HepG2 (cell line): ENCODE data around the gene GGA3. TPM values are rescaled to one million over a fixed set of nuclear protein-coding genes. Genes with fewer than 3 reads are reported as not detected.

Experiments used
- CC2D1A ChIP-seq: sonication (generic); formaldehyde crosslinking; IDR thresholded peaks from 2 replicates; pipeline ENCODE4 v1.8.1; 2023; ENCODE audit warnings: mild to moderate bottlenecking, missing genetic modification reagents
- CEBPG ChIP-seq: IDR thresholded peaks from 2 replicates; pipeline ENCODE4 v1.6.1; 2016
- FOXC1 ChIP-seq: sonication (generic); formaldehyde crosslinking; IDR thresholded peaks from 2 replicates; pipeline ENCODE4 v1.8.0; 2022; ENCODE audit warnings: mild to moderate bottlenecking, missing genetic modification reagents, borderline replicate concordance
- FOXO1 ChIP-seq: sonication (generic); formaldehyde crosslinking; IDR thresholded peaks from 2 replicates; pipeline ENCODE4 v1.4.0; 2020; ENCODE audit warnings: missing genetic modification reagents
- FOXP4 ChIP-seq: sonication (generic); formaldehyde crosslinking; IDR thresholded peaks from 2 replicates; pipeline ENCODE4 v1.4.0; 2020; ENCODE audit warnings: missing genetic modification reagents
- NCOA2 ChIP-seq: sonication (generic); formaldehyde crosslinking; IDR thresholded peaks from 2 replicates; pipeline ENCODE4 v1.8.0; 2022; ENCODE audit warnings: inconsistent platforms
- NCOA5 ChIP-seq: sonication (generic); formaldehyde crosslinking; IDR thresholded peaks from 2 replicates; pipeline ENCODE4 v1.4.0; 2020; ENCODE audit warnings: missing genetic modification reagents
- NFE2L1 ChIP-seq: sonication (generic); formaldehyde crosslinking; IDR thresholded peaks from 2 replicates; pipeline ENCODE4 v1.4.0; 2020; ENCODE audit warnings: missing genetic modification reagents, mild to moderate bottlenecking, borderline replicate concordance
- ZBED4 ChIP-seq: sonication (generic); formaldehyde crosslinking; IDR thresholded peaks from 2 replicates; pipeline ENCODE4 v1.4.0; 2020; ENCODE audit warnings: missing genetic modification reagents, borderline replicate concordance
- ZMAT5 ChIP-seq: sonication (generic); formaldehyde crosslinking; IDR thresholded peaks from 2 replicates; pipeline ENCODE4 v1.5.0; 2020; ENCODE audit warnings: mild to moderate bottlenecking, low read depth, missing genetic modification reagents, borderline replicate concordance
- ZNF234 ChIP-seq: sonication (generic); formaldehyde crosslinking; conservative IDR thresholded peaks from 2 replicates; pipeline ENCODE4 v1.5.1; 2020; ENCODE audit warnings: mild to moderate bottlenecking, missing genetic modification reagents
- ZNF383 ChIP-seq: sonication (generic); formaldehyde crosslinking; IDR thresholded peaks from 2 replicates; pipeline ENCODE4 v1.4.0; 2020; ENCODE audit warnings: missing genetic modification reagents, mild to moderate bottlenecking, borderline replicate concordance
- ZNF556 ChIP-seq: sonication (generic); formaldehyde crosslinking; IDR thresholded peaks from 2 replicates; pipeline ENCODE4 v1.4.0; 2020; ENCODE audit warnings: mild to moderate bottlenecking, missing genetic modification reagents, borderline replicate concordance
- ZNF558 ChIP-seq: sonication (generic); formaldehyde crosslinking; IDR thresholded peaks from 2 replicates; pipeline ENCODE4 v1.9.0; 2022; ENCODE audit warnings: mild to moderate bottlenecking, missing genetic modification reagents, borderline replicate concordance
- ZNF737 ChIP-seq: sonication (generic); formaldehyde crosslinking; IDR thresholded peaks from 2 replicates; pipeline ENCODE4 v1.5.0; 2020; ENCODE audit warnings: missing genetic modification reagents, mild to moderate bottlenecking, borderline replicate concordance
- ZNF792 ChIP-seq: IDR thresholded peaks from 2 replicates; pipeline ENCODE4 v1.6.1; 2016
- ZNF841 ChIP-seq: sonication (generic); formaldehyde crosslinking; IDR thresholded peaks from 2 replicates; pipeline ENCODE4 v1.8.1; 2023; ENCODE audit warnings: missing genetic modification reagents, borderline replicate concordance
- polyA plus RNA-seq, 8 experiments: library from polyadenylated mRNA; depleted of rRNA in 3 of 8; stranded (reverse) in 7 of 8; unstranded in 1 of 8; fragments of >200 nt; fragmentation: Illumina TruSeq in 4 of 8; extraction: Trizol in 4 of 8; gene quantifications; 2 replicates each; pipeline versions ENCODE4 v1.2.1 to v1.2.3, GENCODE V29; 2011 to 2016; ENCODE audit warnings: low read depth in 4 of 8, missing spikeins in 1 of 8, mixed read lengths in 1 of 8; ENCODE audit not compliant: insufficient read depth in 1 of 8
- total RNA-seq, 5 experiments: library from RNA; depleted of rRNA; stranded (reverse); fragments of >200 nt; fragmentation: Illumina TruSeq; extraction: Trizol; gene quantifications; 2 replicates each; pipeline ENCODE4 v1.2.3, GENCODE V29; 2016; ENCODE audit warnings: low read depth in 1 of 5
- TF ChIP-seq, protein P1 (sequence below), 2 experiments: IDR thresholded peaks; 2 replicates each; pipeline ENCODE4 v1.6.1; 2011 to 2012; ENCODE audit warnings: low read length in 2 of 2, borderline replicate concordance in 1 of 2, low read depth in 1 of 2, mild to moderate bottlenecking in 1 of 2, moderate library complexity in 1 of 2
- TF ChIP-seq, protein P2 (sequence below): sonication (generic); formaldehyde crosslinking; IDR thresholded peaks from 2 replicates; pipeline ENCODE4 v1.8.0; 2022; ENCODE audit warnings: missing genetic modification reagents, mild to moderate bottlenecking, inconsistent platforms, borderline replicate concordance

Gene GGA3
- total and polyA plus RNA-seq, 2 of the 13 experiments (the other 11 are each of a cell fraction or from before 2014, with no cell fraction given) = 28.4 to 43.7 TPM

- TF ChIP-seq FOXP4 (no peak), FOXO1 (0 out of 2 replicates have a peak, but pooled peaks have one; percentile 8), ZNF841 (no peak), NCOA5 (CRISPR knock-in tag) (no peak), ZMAT5 (0 out of 2 replicates have a peak, but pooled peaks have one; percentile 88), ZNF383 (CRISPR knock-in tag) (no peak), ZNF556 (CRISPR knock-in tag) (no peak), NFE2L1 (CRISPR knock-in tag) (no peak), ZNF234 (CRISPR knock-in tag) (no peak), NCOA2 (CRISPR knock-in tag) (no peak; the same call in 1 of the 2 replicates), CEBPG (CRISPR knock-in tag) (no peak), ZNF737 (no peak), FOXC1 (CRISPR knock-in tag) (peak; percentile 49; the same call in 1 of the 2 replicates), ZNF558 (no peak; the same call in 1 of the 2 replicates), ZNF792 (CRISPR knock-in tag) (no peak), CC2D1A (CRISPR knock-in tag) (no peak), ZBED4 (no peak)
- TF ChIP-seq, protein P1, sequence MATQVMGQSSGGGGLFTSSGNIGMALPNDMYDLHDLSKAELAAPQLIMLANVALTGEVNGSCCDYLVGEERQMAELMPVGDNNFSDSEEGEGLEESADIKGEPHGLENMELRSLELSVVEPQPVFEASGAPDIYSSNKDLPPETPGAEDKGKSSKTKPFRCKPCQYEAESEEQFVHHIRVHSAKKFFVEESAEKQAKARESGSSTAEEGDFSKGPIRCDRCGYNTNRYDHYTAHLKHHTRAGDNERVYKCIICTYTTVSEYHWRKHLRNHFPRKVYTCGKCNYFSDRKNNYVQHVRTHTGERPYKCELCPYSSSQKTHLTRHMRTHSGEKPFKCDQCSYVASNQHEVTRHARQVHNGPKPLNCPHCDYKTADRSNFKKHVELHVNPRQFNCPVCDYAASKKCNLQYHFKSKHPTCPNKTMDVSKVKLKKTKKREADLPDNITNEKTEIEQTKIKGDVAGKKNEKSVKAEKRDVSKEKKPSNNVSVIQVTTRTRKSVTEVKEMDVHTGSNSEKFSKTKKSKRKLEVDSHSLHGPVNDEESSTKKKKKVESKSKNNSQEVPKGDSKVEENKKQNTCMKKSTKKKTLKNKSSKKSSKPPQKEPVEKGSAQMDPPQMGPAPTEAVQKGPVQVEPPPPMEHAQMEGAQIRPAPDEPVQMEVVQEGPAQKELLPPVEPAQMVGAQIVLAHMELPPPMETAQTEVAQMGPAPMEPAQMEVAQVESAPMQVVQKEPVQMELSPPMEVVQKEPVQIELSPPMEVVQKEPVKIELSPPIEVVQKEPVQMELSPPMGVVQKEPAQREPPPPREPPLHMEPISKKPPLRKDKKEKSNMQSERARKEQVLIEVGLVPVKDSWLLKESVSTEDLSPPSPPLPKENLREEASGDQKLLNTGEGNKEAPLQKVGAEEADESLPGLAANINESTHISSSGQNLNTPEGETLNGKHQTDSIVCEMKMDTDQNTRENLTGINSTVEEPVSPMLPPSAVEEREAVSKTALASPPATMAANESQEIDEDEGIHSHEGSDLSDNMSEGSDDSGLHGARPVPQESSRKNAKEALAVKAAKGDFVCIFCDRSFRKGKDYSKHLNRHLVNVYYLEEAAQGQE (IDR thresholded peaks at IDR 0.05; ENCODE audit: borderline replicate concordance in 1 of 2, low read depth in 1 of 2, low read length in 2 of 2) = no peak
- TF ChIP-seq, protein P2, sequence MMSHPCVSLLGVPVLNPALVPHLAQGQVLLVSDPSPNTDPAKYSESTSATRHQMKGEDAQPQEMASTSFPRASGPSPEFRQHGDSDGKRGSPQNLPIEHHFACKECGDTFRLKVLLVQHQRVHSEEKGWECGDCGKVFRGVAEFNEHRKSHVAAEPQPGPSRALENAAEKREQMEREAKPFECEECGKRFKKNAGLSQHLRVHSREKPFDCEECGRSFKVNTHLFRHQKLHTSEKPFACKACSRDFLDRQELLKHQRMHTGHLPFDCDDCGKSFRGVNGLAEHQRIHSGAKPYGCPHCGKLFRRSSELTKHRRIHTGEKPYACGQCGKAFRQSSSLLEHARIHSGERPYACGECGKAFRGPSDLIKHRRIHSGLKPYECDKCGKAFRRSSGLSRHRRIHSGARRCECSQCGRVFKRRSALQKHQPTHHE = no peak
Measured at GRCh38 chr17:75262112-75262606, 753 bp upstream of the GGA3 start (continued).
